DMS79 treated with DMSO at 0.1 percent for 48 hours (cell line): ENCODE data around the gene CA12.

Experiments used
- DNase-seq: peaks from one replicate; lab custom pipeline; 2025; lab: John Stamatoyannopoulos, UW

CA12 gene

GRCh38 chr15:63306492-63307073, 75.1 kb downstream of the CA12 start:
- DNase-seq, result peak; percentile 1

- no peak for DNase-seq
These were observed 76.4 kb downstream of the CA12 start for GRCh38 chr15:63305260-63305659.

GRCh38 chr15:63301088-63301487, 80.6 kb downstream of the CA12 start:
- DNase-seq, result no peak

- no peak for DNase-seq
These were observed 81.6 kb downstream of the CA12 start for GRCh38 chr15:63299943-63300575.

- no peak for DNase-seq
These were observed 85.5 kb downstream of the CA12 start for GRCh38 chr15:63296195-63296594.

- no peak for DNase-seq
These were observed 86.3 kb downstream of the CA12 start for GRCh38 chr15:63295341-63295740.

- DNase-seq, result no peak
These were observed 87.3 kb downstream of the CA12 start for GRCh38 chr15:63294359-63294758.

- DNase-seq, result no peak
These were observed 88.9 kb downstream of the CA12 start for GRCh38 chr15:63292771-63293170.

GRCh38 chr15:63292241-63292640, 89.4 kb downstream of the CA12 start:
- DNase-seq, result no peak

GRCh38 chr15:63291507-63291906, 90.1 kb downstream of the CA12 start:
- DNase-seq, result no peak

GRCh38 chr15:63288778-63289378, 92.8 kb downstream of the CA12 start:
- DNase-seq, result peak; percentile 52

- no peak for DNase-seq
These were observed 93.3 kb downstream of the CA12 start for GRCh38 chr15:63288342-63288741.

- no peak for DNase-seq
These were observed 94.5 kb downstream of the CA12 start for GRCh38 chr15:63287109-63287508.

- DNase-seq, result no peak
These were observed 97.3 kb downstream of the CA12 start for GRCh38 chr15:63284335-63284734.

GRCh38 chr15:63283126-63283525, 98.5 kb downstream of the CA12 start:
- DNase-seq, result no peak

GRCh38 chr15:63277893-63278456, 103.7 kb downstream of the CA12 start:
- DNase-seq, result no peak

GRCh38 chr15:63277038-63277892, 104.4 kb downstream of the CA12 start, which contains the start of gene APH1B:
Gene APH1B, plus strand, starts transcription at chr15:63277605. Its CDS starts 19 bp downstream, at chr15:63277624.
- DNase-seq, result peak; percentile 25

GRCh38 chr15:63276342-63277037, 105.2 kb downstream of the CA12 start:
- peak; percentile 11 for DNase-seq

- DNase-seq, result no peak
These were observed 107.2 kb downstream of the CA12 start for GRCh38 chr15:63274427-63274826.
